ENCODE data around the gene SYNM. TPM values are rescaled to one million over a fixed set of nuclear protein-coding genes. Genes with fewer than 3 reads are reported as not detected.

SYNM gene
- total RNA-seq, 1 experiment from 2014 or later = 6.1 TPM

DNA sequence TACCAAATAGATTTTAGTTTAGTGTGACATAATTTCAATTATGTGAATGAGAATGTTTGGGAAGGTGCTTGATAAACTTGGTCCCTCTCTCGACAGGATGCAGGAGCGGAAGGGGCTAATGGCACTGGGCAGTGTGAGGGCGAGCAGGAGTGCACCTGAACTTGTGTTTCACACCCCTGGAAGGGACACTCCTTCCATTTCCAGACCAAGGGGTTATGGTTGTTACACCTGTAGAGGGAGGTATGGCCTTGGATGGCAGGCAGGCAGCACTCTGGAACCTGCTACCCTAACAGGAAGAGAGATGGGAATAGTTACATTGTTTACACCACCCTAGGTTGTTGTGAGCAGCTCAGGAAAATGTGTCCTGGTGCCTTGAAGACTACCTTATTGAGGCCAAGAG, 22.1 kb downstream of the SYNM start:
- Mint-ChIP-seq H3K9me3 (ENCODE audit: unreplicated experiment) (peaks cover 10% of the 10 kb centered on the region), H3K36me3 (ENCODE audit: insufficient read depth, unreplicated experiment) (peaks cover 4% of the 10 kb centered on the region), H3K27me3 (ENCODE audit: insufficient read depth, unreplicated experiment) (no peaks in the 10 kb centered on the region), H3K4me3 (ENCODE audit: unreplicated experiment) (no peak overlapping the region), H3K4me1 (ENCODE audit: low read depth, unreplicated experiment) (peaks cover 18% of the 10 kb centered on the region), H3K27ac (ENCODE audit: unreplicated experiment) (no peak overlapping the region)
- intact Hi-C loops (cut with micrococcal nuclease; ENCODE audit: unreplicated experiment) = no loop called here
- H3K27me3 ChIP-seq (replicated peaks; ENCODE audit: control insufficient read depth, insufficient read depth, low read length) = no peaks in the 10 kb centered on the region
- TF ChIP-seq CTCF (IDR thresholded peaks at IDR 0.05; ENCODE audit: insufficient read depth in 1 of 2, low read depth in 1 of 2, low read length in 1 of 2, severe bottlenecking in 1 of 2, unreplicated experiment in 1 of 2) = no peak
- H3K9me3 ChIP-seq = no peaks in the 10 kb centered on the region
- CTCF ChIA-PET = no interaction called here
- peaks cover 17% of the 10 kb centered on the region for H3K4me1 ChIP-seq
- no peaks in the 10 kb centered on the region; the same call in 1 of the 2 replicates for H3K36me3 ChIP-seq (ENCODE audit: control insufficient read depth, insufficient read depth, low read length)
- no peak overlapping the region for H3K4me3 ChIP-seq (ENCODE audit: low read depth, low read length)
- no peak for DNase-seq
- POLR2A ChIA-PET = no interaction called here
- BruUV-seq (replicated peaks) = no TSS peak

GRCh38 chr15:99127773-99128172, 22.9 kb downstream of the SYNM start:
- peaks cover 8% of the 10 kb centered on the region for H3K36me3 Mint-ChIP-seq (ENCODE audit: insufficient read depth, unreplicated experiment)
- no peaks in the 10 kb centered on the region for H3K27me3 Mint-ChIP-seq (ENCODE audit: insufficient read depth, unreplicated experiment)
- intact Hi-C loops (cut with micrococcal nuclease; ENCODE audit: unreplicated experiment) = no loop called here
- H3K27me3 ChIP-seq (replicated peaks; ENCODE audit: control insufficient read depth, insufficient read depth, low read length) = no peaks in the 10 kb centered on the region
- no peaks in the 10 kb centered on the region for H3K9me3 ChIP-seq
- POLR2A ChIA-PET = no interaction called here
- CTCF ChIA-PET = no interaction called here
- TF ChIP-seq CTCF (IDR thresholded peaks at IDR 0.05; ENCODE audit: insufficient read depth in 1 of 2, low read depth in 1 of 2, low read length in 1 of 2, severe bottlenecking in 1 of 2, unreplicated experiment in 1 of 2) = no peak
- BruUV-seq (replicated peaks) = no TSS peak
- H3K36me3 ChIP-seq (ENCODE audit: control insufficient read depth, insufficient read depth, low read length) = no peaks in the 10 kb centered on the region; the same call in 1 of the 2 replicates
- no peak overlapping the region for H3K27ac Mint-ChIP-seq (ENCODE audit: unreplicated experiment)
- H3K4me1 Mint-ChIP-seq (ENCODE audit: low read depth, unreplicated experiment) = peaks cover 22% of the 10 kb centered on the region
- no peak overlapping the region for H3K4me3 ChIP-seq (ENCODE audit: low read depth, low read length)
- DNase-seq = no peak
- no peak overlapping the region for H3K4me3 Mint-ChIP-seq (ENCODE audit: unreplicated experiment)
- H3K9me3 Mint-ChIP-seq (ENCODE audit: unreplicated experiment) = peaks cover 10% of the 10 kb centered on the region
- peaks cover 25% of the 10 kb centered on the region for H3K4me1 ChIP-seq

GRCh38 chr15:99128411-99128810, 23.5 kb downstream of the SYNM start:
- DNase-seq = no peak
- no peak overlapping the region for H3K27ac Mint-ChIP-seq (ENCODE audit: unreplicated experiment)
- peaks cover 8% of the 10 kb centered on the region for H3K36me3 Mint-ChIP-seq (ENCODE audit: insufficient read depth, unreplicated experiment)
- H3K9me3 Mint-ChIP-seq (ENCODE audit: unreplicated experiment) = peaks cover 10% of the 10 kb centered on the region
- Histone ChIP-seq H3K9me3 (no peaks in the 10 kb centered on the region), H3K27me3 (replicated peaks; ENCODE audit: control insufficient read depth, insufficient read depth, low read length) (no peaks in the 10 kb centered on the region), H3K4me1 (peaks cover 25% of the 10 kb centered on the region), H3K36me3 (ENCODE audit: control insufficient read depth, insufficient read depth, low read length) (no peaks in the 10 kb centered on the region; the same call in 1 of the 2 replicates), H3K4me3 (ENCODE audit: low read depth, low read length) (no peak overlapping the region)
- TF ChIP-seq CTCF (IDR thresholded peaks at IDR 0.05; ENCODE audit: insufficient read depth in 1 of 2, low read depth in 1 of 2, low read length in 1 of 2, severe bottlenecking in 1 of 2, unreplicated experiment in 1 of 2) = no peak
- ChIA-PET CTCF (no interaction called here), POLR2A (no interaction called here)
- intact Hi-C loops (cut with micrococcal nuclease; ENCODE audit: unreplicated experiment) = no loop called here
- peaks cover 22% of the 10 kb centered on the region for H3K4me1 Mint-ChIP-seq (ENCODE audit: low read depth, unreplicated experiment)
- BruUV-seq (replicated peaks) = no TSS peak
- no peak overlapping the region for H3K4me3 Mint-ChIP-seq (ENCODE audit: unreplicated experiment)
- H3K27me3 Mint-ChIP-seq (ENCODE audit: insufficient read depth, unreplicated experiment) = no peaks in the 10 kb centered on the region

All from Caco-2 (cell line).